CD4-positive, alpha-beta T cell (primary cell): Measurements from ENCODE around the gene KNL1. TPM values are rescaled to one million over a fixed set of nuclear protein-coding genes. Genes with fewer than 3 reads are reported as not detected.

ENCODE experiments used
- ATAC-seq: fragments of 200-7000 bp; cut with Tn5 transposase; one replicate; pipeline ENCODE4 v1.10.0; 2022; ENCODE audit warnings: mild to moderate bottlenecking; ENCODE audit not compliant: poor library complexity
- CTCF ChIA-PET: fragments of 350-600 bp; sonication (Branson Sonifier 250); formaldehyde crosslinking; loops from one replicate; lab custom pipeline; 2021; ENCODE audit warnings: antibody characterized with exemption, inconsistent platforms; lab: Charles Lee
- POLR2A ChIA-PET: fragments of 350-600 bp; sonication (Branson Sonifier 250); formaldehyde crosslinking; loops from one replicate; lab custom pipeline; 2021; ENCODE audit warnings: antibody characterized with exemption, inconsistent platforms; lab: Charles Lee
- DNase-seq, 14 experiments: peaks; one replicate each; pipeline ENCODE4 v3.0.0-alpha.2; 2013 to 2020; ENCODE audit warnings: mixed read lengths in 2 of 14
- H3K27ac ChIP-seq, 2 donors: one replicate each; pipeline versions ENCODE4 v1.5.1 to v1.7.0; 2013; ENCODE audit warnings: low read length in 2 of 2, low read depth in 1 of 2, mild to moderate bottlenecking in 1 of 2
- H3K27me3 ChIP-seq, 2 experiments: 1 replicate in 1 of 2; 2 replicates in 1 of 2; pipeline versions ENCODE4 v1.6.1 to v1.7.0; 2013; ENCODE audit warnings: low read length in 2 of 2, control low read depth in 1 of 2, mild to moderate bottlenecking in 1 of 2, moderate library complexity in 1 of 2; ENCODE audit not compliant: insufficient read depth in 2 of 2, control insufficient read depth in 1 of 2
- H3K36me3 ChIP-seq: one replicate; pipeline ENCODE4 v1.6.1; 2013; ENCODE audit warnings: low read length, control low read depth; ENCODE audit not compliant: insufficient read depth
- H3K4me1 ChIP-seq: one replicate; pipeline ENCODE4 v1.6.1; 2013; ENCODE audit warnings: low read length, control low read depth; ENCODE audit not compliant: insufficient read depth
- H3K4me3 ChIP-seq: one replicate; pipeline ENCODE4 v1.5.1; 2013; ENCODE audit warnings: mild to moderate bottlenecking, low read length, moderate library complexity
- H3K9me3 ChIP-seq, 2 experiments: 1 replicate in 1 of 2; 2 replicates in 1 of 2; pipeline versions ENCODE4 v1.6.1 to v1.7.0; 2013; ENCODE audit warnings: low read length in 2 of 2, mild to moderate bottlenecking in 2 of 2, control low read depth in 1 of 2, moderate library complexity in 1 of 2; ENCODE audit not compliant: control insufficient read depth in 1 of 2, insufficient read depth in 1 of 2
- H3K27ac Mint-ChIP-seq: one replicate; pipeline ENCODE4 v1.8.0; 2020; ENCODE audit warnings: mixed read lengths
- H3K27me3 Mint-ChIP-seq: one replicate; pipeline ENCODE4 v1.8.0; 2021; ENCODE audit warnings: mixed read lengths
- H3K36me3 Mint-ChIP-seq: one replicate; pipeline ENCODE4 v1.8.0; 2021; ENCODE audit warnings: low read depth, mixed read lengths
- H3K4me1 Mint-ChIP-seq: one replicate; pipeline ENCODE4 v1.8.0; 2021; ENCODE audit warnings: low read depth, mixed read lengths
- H3K4me3 Mint-ChIP-seq: one replicate; pipeline ENCODE4 v1.8.0; 2020; ENCODE audit warnings: mild to moderate bottlenecking, mixed read lengths
- H3K9me3 Mint-ChIP-seq: one replicate; pipeline ENCODE4 v1.8.0; 2020; ENCODE audit warnings: mixed read lengths
- intact Hi-C, 2 experiments: fragments of 100-400 bp; cut with DNase I in 1 of 2; cut with micrococcal nuclease in 1 of 2; formaldehyde crosslinking; loops; one replicate each; pipeline versions ENCODE4 v1.15.1 to v1.9.0; 2023 to 2025; cut with DNase I, micrococcal nuclease
- total RNA-seq, 174 experiments: library from RNA in 2 of 174; stranded (reverse) in 2 of 174; gene quantifications; one replicate each; pipeline ENCODE4 v1.2.3 and lab custom pipeline; 2021 to 2026
- TF ChIP-seq, protein P1 (sequence below): fragments of 200-600 bp; IDR thresholded peaks from one replicate; pipeline ENCODE4 v1.8.0; 2022; ENCODE audit warnings: antibody characterized with exemption, mild to moderate bottlenecking

KNL1 gene
- total RNA-seq, 2 experiments from 2014 or later, result 0.59 to 0.69 TPM

DNA sequence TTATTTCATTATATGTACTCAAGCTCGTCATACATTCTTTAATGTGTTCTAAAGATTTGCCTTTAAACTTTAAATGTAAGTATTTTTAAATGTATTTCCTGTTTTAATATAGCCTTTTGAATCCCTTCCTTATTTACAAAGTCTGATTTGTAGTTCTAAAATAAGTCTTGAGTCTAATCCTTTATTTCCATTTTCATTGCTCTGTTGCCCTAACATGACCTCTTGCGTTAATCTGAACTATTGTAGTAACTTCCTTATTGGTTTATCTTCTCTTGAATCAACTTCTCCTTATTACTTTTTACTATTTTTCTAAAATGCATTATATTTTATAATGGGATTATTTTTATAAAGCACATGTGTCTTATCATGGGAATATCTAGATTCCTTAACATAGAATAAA, 24.0 kb downstream of the KNL1 start:
- no peaks in the 10 kb centered on the region for H3K9me3 ChIP-seq
- intact Hi-C loops, result no loop called here
- ChIA-PET CTCF (no interaction called here), POLR2A (interaction anchor here (0.8 kb wide), 1 partner anchor 77 kb away, joined by 4 read pairs; the partner anchor contains the start of gene RAD51)
- Mint-ChIP-seq H3K27me3 (no peaks in the 10 kb centered on the region), H3K4me3 (no peak overlapping the region), H3K27ac (no peak overlapping the region), H3K9me3 (no peaks in the 10 kb centered on the region), H3K36me3 (no peaks in the 10 kb centered on the region), H3K4me1 (no peaks in the 10 kb centered on the region)
- ATAC-seq (no peak), DNase-seq (no peak)
- no peaks in the 10 kb centered on the region for H3K36me3 ChIP-seq
- H3K27ac ChIP-seq, result no peak overlapping the region
- H3K4me1 ChIP-seq, result no peaks in the 10 kb centered on the region
- TF ChIP-seq, protein P1, sequence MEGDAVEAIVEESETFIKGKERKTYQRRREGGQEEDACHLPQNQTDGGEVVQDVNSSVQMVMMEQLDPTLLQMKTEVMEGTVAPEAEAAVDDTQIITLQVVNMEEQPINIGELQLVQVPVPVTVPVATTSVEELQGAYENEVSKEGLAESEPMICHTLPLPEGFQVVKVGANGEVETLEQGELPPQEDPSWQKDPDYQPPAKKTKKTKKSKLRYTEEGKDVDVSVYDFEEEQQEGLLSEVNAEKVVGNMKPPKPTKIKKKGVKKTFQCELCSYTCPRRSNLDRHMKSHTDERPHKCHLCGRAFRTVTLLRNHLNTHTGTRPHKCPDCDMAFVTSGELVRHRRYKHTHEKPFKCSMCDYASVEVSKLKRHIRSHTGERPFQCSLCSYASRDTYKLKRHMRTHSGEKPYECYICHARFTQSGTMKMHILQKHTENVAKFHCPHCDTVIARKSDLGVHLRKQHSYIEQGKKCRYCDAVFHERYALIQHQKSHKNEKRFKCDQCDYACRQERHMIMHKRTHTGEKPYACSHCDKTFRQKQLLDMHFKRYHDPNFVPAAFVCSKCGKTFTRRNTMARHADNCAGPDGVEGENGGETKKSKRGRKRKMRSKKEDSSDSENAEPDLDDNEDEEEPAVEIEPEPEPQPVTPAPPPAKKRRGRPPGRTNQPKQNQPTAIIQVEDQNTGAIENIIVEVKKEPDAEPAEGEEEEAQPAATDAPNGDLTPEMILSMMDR, result no peak
- H3K4me3 ChIP-seq, result no peak overlapping the region
- no peaks in the 10 kb centered on the region for H3K27me3 ChIP-seq

DNA sequence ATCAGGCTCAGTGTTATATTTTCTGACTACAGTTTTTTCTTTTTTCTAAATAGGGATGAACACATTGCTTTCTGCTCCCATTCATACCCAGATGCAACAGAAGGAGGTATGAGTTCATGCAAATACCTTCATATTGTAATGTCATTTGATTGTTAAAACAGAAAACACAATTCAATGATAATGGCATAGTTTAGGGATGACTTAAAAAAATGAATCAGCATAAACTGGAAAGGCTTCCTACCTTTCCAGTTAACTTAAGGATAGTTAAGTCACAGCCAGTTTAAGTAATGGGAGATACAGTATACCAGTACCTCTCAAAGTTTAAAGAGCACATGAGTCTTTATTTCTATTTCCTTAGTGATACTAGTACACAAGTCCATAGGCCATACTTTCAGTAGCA, 24.9 kb downstream of the KNL1 start:
- Mint-ChIP-seq H3K4me1 (no peaks in the 10 kb centered on the region), H3K36me3 (no peaks in the 10 kb centered on the region), H3K27me3 (no peaks in the 10 kb centered on the region), H3K9me3 (no peaks in the 10 kb centered on the region), H3K4me3 (no peak overlapping the region), H3K27ac (no peak overlapping the region)
- POLR2A ChIA-PET, result no interaction called here
- DNase-seq (no peak), ATAC-seq (no peak)
- CTCF ChIA-PET, result no interaction called here
- intact Hi-C loops, result no loop called here
- H3K36me3 ChIP-seq, result no peaks in the 10 kb centered on the region
- TF ChIP-seq, protein P1, result no peak
- no peaks in the 10 kb centered on the region for H3K4me1 ChIP-seq
- no peaks in the 10 kb centered on the region for H3K9me3 ChIP-seq
- no peak overlapping the region for H3K27ac ChIP-seq
- no peaks in the 10 kb centered on the region for H3K27me3 ChIP-seq
- no peak overlapping the region for H3K4me3 ChIP-seq

DNA sequence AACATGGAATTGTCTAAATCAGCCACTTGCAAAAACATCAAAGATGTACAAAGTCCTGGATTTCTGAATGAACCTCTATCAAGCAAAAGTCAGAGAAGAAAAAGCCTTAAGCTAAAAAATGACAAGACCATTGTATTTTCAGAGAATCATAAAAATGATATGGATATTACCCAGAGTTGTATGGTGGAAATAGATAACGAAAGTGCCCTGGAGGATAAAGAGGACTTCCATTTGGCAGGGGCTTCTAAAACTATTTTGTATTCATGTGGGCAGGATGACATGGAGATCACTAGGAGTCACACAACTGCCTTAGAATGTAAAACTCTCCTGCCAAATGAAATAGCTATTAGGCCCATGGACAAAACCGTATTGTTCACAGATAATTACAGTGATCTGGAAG, 29.3 kb downstream of the KNL1 start:
- TF ChIP-seq, protein P1, result no peak
- Histone ChIP-seq H3K27me3 (no peaks in the 10 kb centered on the region), H3K9me3 (no peaks in the 10 kb centered on the region), H3K36me3 (no peaks in the 10 kb centered on the region), H3K27ac (no peak overlapping the region), H3K4me3 (no peak overlapping the region), H3K4me1 (no peaks in the 10 kb centered on the region)
- ATAC-seq (no peak), DNase-seq (no peak)
- H3K4me1 Mint-ChIP-seq, result no peaks in the 10 kb centered on the region
- no peak overlapping the region for H3K4me3 Mint-ChIP-seq
- POLR2A ChIA-PET, result no interaction called here
- CTCF ChIA-PET, result no interaction called here
- H3K9me3 Mint-ChIP-seq, result no peaks in the 10 kb centered on the region
- intact Hi-C loops, result no loop called here
- no peaks in the 10 kb centered on the region for H3K27me3 Mint-ChIP-seq
- no peak overlapping the region for H3K27ac Mint-ChIP-seq
- no peaks in the 10 kb centered on the region for H3K36me3 Mint-ChIP-seq
